ENCODE data around the gene ZNF445. TPM values are rescaled to one million over a fixed set of nuclear protein-coding genes. Genes with fewer than 3 reads are reported as not detected.

ZNF445 gene
- total and polyA plus RNA-seq, 4 donors = 2.1 to 8.7 (median 4.9) TPM

DNA sequence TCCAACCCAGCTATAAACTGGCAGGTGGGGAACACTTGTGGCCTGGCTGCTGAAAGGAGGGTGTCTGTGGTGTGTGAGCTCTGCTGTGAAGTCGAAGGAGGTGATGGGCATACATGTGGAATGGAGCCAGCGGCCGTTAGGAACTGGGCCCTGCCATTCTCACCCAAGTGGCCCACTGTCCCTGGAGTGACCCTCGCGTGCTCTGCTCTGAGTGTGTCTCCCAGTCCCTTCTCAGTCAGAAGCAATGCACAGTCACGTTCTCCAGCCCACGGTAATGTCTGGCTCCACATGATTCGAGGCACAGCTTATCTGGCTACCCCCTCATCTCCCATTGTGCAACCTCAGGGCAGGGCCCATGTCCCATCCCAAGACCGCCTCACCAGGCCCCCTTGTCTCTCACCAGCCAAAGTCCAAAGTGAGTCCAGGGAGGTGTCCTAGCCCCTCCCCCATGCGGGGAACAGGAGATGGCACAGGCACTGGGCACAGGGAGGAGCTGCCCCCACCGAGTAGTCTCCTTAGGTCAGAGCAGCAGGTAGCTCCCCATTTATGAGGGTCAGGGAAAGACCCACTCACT lies 62.9 kb downstream of the ZNF445 start (continued):
- TF ChIP-seq CTCF (IDR thresholded peaks at IDR 0.05; ENCODE audit: low read depth, low read length, missing input control) (no peak), HNF4G (IDR thresholded peaks at IDR 0.05) (no peak)

DNA sequence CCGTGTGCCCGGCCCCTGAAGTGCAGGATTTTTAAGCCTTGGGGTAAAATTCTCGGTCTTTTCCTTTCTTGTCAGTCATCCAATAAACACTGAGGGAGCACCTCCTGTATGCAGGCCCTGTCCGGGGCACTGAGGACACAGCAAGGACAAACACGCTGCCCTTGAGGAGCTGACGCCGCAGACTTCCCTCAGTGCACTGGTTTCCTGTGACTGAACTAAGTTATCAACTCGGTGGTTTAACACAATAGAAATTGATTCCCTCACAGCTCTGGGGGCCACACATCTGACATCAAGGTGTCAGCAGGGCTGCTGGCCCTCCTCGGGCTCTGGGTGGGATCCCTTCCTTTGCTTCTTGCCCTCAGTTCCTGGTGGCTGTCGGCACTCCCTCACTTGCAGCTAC lies 65.1 kb downstream of the ZNF445 start:
- H3K36me3 ChIP-seq (ENCODE audit: control insufficient read depth in 4 of 4, insufficient read depth in 3 of 4, low read depth in 1 of 4, low read length in 3 of 4) = peaks cover 0 to 5% (median 1%) of the 10 kb centered on the region in 4 donors
- H3K4me3 ChIP-seq (ENCODE audit: low read depth in 1 of 3, low read length in 3 of 3) = no peak overlapping the region
- TF ChIP-seq, protein P1, sequence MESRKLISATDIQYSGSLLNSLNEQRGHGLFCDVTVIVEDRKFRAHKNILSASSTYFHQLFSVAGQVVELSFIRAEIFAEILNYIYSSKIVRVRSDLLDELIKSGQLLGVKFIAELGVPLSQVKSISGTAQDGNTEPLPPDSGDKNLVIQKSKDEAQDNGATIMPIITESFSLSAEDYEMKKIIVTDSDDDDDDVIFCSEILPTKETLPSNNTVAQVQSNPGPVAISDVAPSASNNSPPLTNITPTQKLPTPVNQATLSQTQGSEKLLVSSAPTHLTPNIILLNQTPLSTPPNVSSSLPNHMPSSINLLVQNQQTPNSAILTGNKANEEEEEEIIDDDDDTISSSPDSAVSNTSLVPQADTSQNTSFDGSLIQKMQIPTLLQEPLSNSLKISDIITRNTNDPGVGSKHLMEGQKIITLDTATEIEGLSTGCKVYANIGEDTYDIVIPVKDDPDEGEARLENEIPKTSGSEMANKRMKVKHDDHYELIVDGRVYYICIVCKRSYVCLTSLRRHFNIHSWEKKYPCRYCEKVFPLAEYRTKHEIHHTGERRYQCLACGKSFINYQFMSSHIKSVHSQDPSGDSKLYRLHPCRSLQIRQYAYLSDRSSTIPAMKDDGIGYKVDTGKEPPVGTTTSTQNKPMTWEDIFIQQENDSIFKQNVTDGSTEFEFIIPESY (IDR thresholded peaks at IDR 0.05) = no peak
- no peak for TF ChIP-seq SP1 (IDR thresholded peaks at IDR 0.05)
- TF ChIP-seq NR2F2 (IDR thresholded peaks at IDR 0.05) = peak; percentile 19
- no peak for TF ChIP-seq EGR1 (IDR thresholded peaks at IDR 0.05; ENCODE audit: low read depth in 2 of 2)
- TF ChIP-seq HNF4A (conservative IDR thresholded peaks at IDR 0.05) = no peak
- no peak for TF ChIP-seq CTCF (IDR thresholded peaks at IDR 0.05; ENCODE audit: low read depth, low read length, missing input control)
- TF ChIP-seq FOXA1 (IDR thresholded peaks at IDR 0.05) = no peak
- H3K4me1 ChIP-seq (ENCODE audit: control insufficient read depth in 4 of 4, insufficient read depth in 4 of 4, low read length in 3 of 4) = no peaks in the 10 kb centered on the region
- H3K27me3 ChIP-seq (ENCODE audit: control insufficient read depth in 4 of 4, insufficient read depth in 4 of 4, low read length in 3 of 4) = no peaks in the 10 kb centered on the region
- H3K9me3 ChIP-seq (ENCODE audit: control insufficient read depth in 4 of 4, low read length in 3 of 4) = no peaks in the 10 kb centered on the region
- no peak for DNase-seq (ENCODE audit: low spot score)
- H3K27ac ChIP-seq (ENCODE audit: low read depth in 1 of 2, low read length in 2 of 2) = no peak overlapping the region
- no peak overlapping the region for H3K9ac ChIP-seq (ENCODE audit: low read depth in 1 of 2, low read length in 2 of 2)
- WGBS = 79% methylated on average over 10 of the region's 10 CpGs

DNA sequence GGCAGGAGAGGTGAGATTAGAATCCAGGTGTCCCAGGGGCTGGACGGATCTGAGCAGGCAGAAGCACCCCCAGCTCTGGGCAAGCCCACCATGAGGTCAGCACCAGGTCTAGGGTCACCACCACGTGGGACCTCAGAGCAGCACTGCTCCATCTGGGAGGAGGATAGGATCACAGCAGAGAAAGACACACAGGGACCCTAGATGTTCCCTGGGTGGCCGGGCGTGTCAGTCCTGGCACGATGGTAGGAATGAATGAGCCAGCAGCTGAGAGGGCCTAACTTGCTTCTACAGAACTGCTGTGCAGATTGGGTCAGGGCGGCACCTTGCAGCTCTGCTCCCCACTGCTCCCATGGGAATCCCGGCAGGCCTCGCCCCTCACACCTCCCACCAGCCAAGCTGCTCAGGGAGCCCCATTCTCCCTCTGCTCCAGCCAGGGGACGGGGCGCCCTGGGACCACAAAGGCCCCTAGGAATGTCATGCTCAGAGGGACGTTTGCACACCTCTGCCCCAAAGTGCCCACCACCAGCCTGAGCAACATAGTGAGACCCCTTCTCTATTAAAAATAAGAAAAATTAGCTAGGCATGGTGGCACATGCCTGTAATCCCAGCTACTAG lies 66.3 kb downstream of the ZNF445 start:
- H3K27ac ChIP-seq (ENCODE audit: low read depth in 1 of 2, low read length in 2 of 2) = no peak overlapping the region
- TF ChIP-seq CTCF (IDR thresholded peaks at IDR 0.05; ENCODE audit: low read depth, low read length, missing input control) = no peak
- TF ChIP-seq JUND (IDR thresholded peaks at IDR 0.05) = no peak
- no peak for TF ChIP-seq EGR1 (IDR thresholded peaks at IDR 0.05; ENCODE audit: low read depth in 2 of 2)
- no peak for TF ChIP-seq NR2F2 (IDR thresholded peaks at IDR 0.05)
- TF ChIP-seq HNF4A (conservative IDR thresholded peaks at IDR 0.05) = no peak
- TF ChIP-seq, protein P1 (IDR thresholded peaks at IDR 0.05) = no peak
- TF ChIP-seq FOXA1 (IDR thresholded peaks at IDR 0.05) = no peak
- TF ChIP-seq SP1 (IDR thresholded peaks at IDR 0.05) = no peak
- TF ChIP-seq HNF4G (IDR thresholded peaks at IDR 0.05) = no peak
- no peak for TF ChIP-seq GABPA (IDR thresholded peaks at IDR 0.05 in 1 of 2, conservative IDR thresholded peaks at IDR 0.05 in 1 of 2)
- TF ChIP-seq YY1 (IDR thresholded peaks at IDR 0.05) = no peak
- TF ChIP-seq ATF3 (IDR thresholded peaks at IDR 0.05) = no peak

More for the DNA sequence above, 66.3 kb downstream of the ZNF445 start:
- H3K9me3 ChIP-seq (ENCODE audit: control insufficient read depth in 4 of 4, low read length in 3 of 4) = no peaks in the 10 kb centered on the region
- 88% methylated on average over 11 of the region's 11 CpGs for WGBS
- peaks cover 0 to 6% (median 3%) of the 10 kb centered on the region in 4 donors for H3K36me3 ChIP-seq (ENCODE audit: control insufficient read depth in 4 of 4, insufficient read depth in 3 of 4, low read depth in 1 of 4, low read length in 3 of 4)
- no peak overlapping the region for H3K4me3 ChIP-seq (ENCODE audit: low read depth in 1 of 3, low read length in 3 of 3)
- no peaks in the 10 kb centered on the region for H3K4me1 ChIP-seq (ENCODE audit: control insufficient read depth in 4 of 4, insufficient read depth in 4 of 4, low read length in 3 of 4)
- no peak for DNase-seq (ENCODE audit: low spot score)
- no peak overlapping the region for H3K9ac ChIP-seq (ENCODE audit: low read depth in 1 of 2, low read length in 2 of 2)
- no peaks in the 10 kb centered on the region for H3K27me3 ChIP-seq (ENCODE audit: control insufficient read depth in 4 of 4, insufficient read depth in 4 of 4, low read length in 3 of 4)
